Mesendoderm (in vitro differentiated cells): ENCODE data around the gene KIZ.

Source experiments
- DNase-seq: peaks from one replicate; pipeline ENCODE4 v3.0.0; 2013
- H2AK5ac ChIP-seq: 2 replicates; pipeline ENCODE4 v1.6.1; 2013; ENCODE audit warnings: low read length, inconsistent platforms
- H2BK120ac ChIP-seq: 2 replicates; pipeline ENCODE4 v1.6.1; 2013; ENCODE audit warnings: low read depth, mild to moderate bottlenecking, low read length, moderate library complexity, mixed read lengths
- H2BK15ac ChIP-seq: replicated peaks from 2 replicates; pipeline ENCODE4 v1.6.1; 2013; ENCODE audit warnings: low read depth, mild to moderate bottlenecking, moderate library complexity
- H2BK5ac ChIP-seq: 2 replicates; pipeline ENCODE4 v1.6.1; 2013; ENCODE audit warnings: low read length, inconsistent platforms
- H3K18ac ChIP-seq: 2 replicates; pipeline ENCODE4 v1.6.1; 2013; ENCODE audit warnings: mild to moderate bottlenecking, low read length, mixed read lengths
- H3K23ac ChIP-seq: one replicate; pipeline ENCODE4 v1.6.1; 2013; ENCODE audit warnings: low read length
- H3K27ac ChIP-seq: 2 replicates; pipeline ENCODE4 v1.5.1; 2013; ENCODE audit warnings: low read depth, mild to moderate bottlenecking, inconsistent platforms, low read length, moderate library complexity
- H3K27me3 ChIP-seq: 2 replicates; pipeline ENCODE4 v1.6.1; 2013; ENCODE audit warnings: low read length, control low read depth, mild to moderate bottlenecking, inconsistent platforms; ENCODE audit not compliant: insufficient read depth, poor library complexity
- H3K36me3 ChIP-seq: 2 replicates; pipeline ENCODE4 v1.6.1; 2013; ENCODE audit warnings: low read length, inconsistent platforms; ENCODE audit not compliant: control insufficient read depth, insufficient read depth
- H3K4ac ChIP-seq: one replicate; pipeline ENCODE4 v1.6.1; 2013; ENCODE audit warnings: low read depth, mild to moderate bottlenecking, low read length, moderate library complexity
- H3K4me1 ChIP-seq: 2 replicates; pipeline ENCODE4 v1.6.1; 2013; ENCODE audit warnings: low read depth, low read length, inconsistent platforms; ENCODE audit not compliant: control insufficient read depth
- H3K4me2 ChIP-seq: 2 replicates; pipeline ENCODE4 v1.6.1; 2013; ENCODE audit warnings: low read length
- H3K4me3 ChIP-seq: 2 replicates; pipeline ENCODE4 v1.5.1; 2013; ENCODE audit warnings: mild to moderate bottlenecking, low read length
- H3K56ac ChIP-seq: one replicate; pipeline ENCODE4 v1.6.1; 2013; ENCODE audit warnings: low read length
- H3K79me1 ChIP-seq: 2 replicates; pipeline ENCODE4 v1.6.1; 2013; ENCODE audit warnings: low read length, inconsistent platforms
- H3K79me2 ChIP-seq: 2 replicates; pipeline ENCODE4 v1.6.1; 2013; ENCODE audit warnings: mild to moderate bottlenecking, low read length; ENCODE audit not compliant: control insufficient read depth, insufficient read depth
- H3K9ac ChIP-seq: 2 replicates; pipeline ENCODE4 v1.6.1; 2013; ENCODE audit warnings: low read length, inconsistent platforms
- H4K5ac ChIP-seq: one replicate; pipeline ENCODE4 v1.6.1; 2013; ENCODE audit warnings: low read length
- H4K8ac ChIP-seq: one replicate; pipeline ENCODE4 v1.6.1; 2013; ENCODE audit warnings: low read depth, mild to moderate bottlenecking, control low read depth, low read length, moderate library complexity
- WGBS: extraction: QIAGEN DNeasy Blood & Tissue Kit; methylation state at CpG from one replicate; pipeline ENCODE4 v1.1.7; 2013; ENCODE audit warnings: low lambda C conversion rate, missing lambda C conversion rate; ENCODE audit not compliant: insufficient coverage; ENCODE audit errors: extremely low coverage; 5-methylcytosine and 5-hydroxymethylcytosine counted together

The KIZ gene

DNA sequence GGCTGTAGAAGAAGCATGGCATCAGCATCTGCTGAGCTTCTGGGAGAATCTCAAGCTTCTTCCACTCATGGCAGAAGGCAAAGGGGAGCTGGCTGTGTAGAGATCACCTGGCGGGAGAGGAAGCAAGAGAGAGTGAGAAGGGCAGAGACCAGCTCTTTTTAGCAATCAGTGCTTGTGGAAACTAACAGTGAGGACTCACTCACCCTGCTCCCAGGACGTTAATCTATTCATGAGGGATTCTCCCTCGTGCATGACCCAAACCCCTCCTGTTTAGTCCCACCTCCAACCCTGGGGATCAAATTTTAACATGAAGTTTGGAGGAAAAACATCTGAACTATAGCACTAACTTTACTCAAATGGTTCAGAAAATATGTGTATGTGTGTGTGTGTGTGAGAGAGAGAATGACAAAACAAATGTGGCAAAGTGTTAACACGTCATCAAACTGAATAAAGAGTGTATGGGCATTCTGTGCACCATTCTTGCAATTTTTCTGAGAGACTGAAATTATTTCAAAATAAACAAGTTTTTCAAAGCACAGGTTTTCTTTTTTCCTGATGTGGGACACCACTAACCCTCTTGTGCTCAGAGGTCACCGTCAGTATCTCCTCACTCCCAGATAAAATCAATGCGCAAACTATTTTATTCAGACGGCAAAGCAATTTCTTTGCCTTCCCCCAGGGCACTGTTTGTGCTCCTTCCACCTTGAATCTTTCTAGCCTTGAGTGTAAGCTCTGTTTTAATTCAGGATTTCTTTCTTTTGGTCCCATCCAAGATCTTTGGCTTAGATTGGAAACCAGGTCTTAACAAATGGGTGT is 154.0 kb downstream of the KIZ start:
- Histone ChIP-seq H2AK5ac (no peak overlapping the region), H3K79me2 (no peaks in the 10 kb centered on the region), H3K9ac (no peak overlapping the region), H3K4me2 (no peak overlapping the region), H3K79me1 (no peaks in the 10 kb centered on the region), H3K4ac (no peak overlapping the region), H4K8ac (no peak overlapping the region), H3K4me3 (no peak overlapping the region), H3K18ac (no peak overlapping the region), H2BK120ac (no peak overlapping the region), H2BK5ac (no peak overlapping the region), H3K23ac (no peak overlapping the region), H2BK15ac (no peak overlapping the region), H3K36me3 (no peaks in the 10 kb centered on the region), H3K27ac (no peak overlapping the region), H3K4me1 (no peaks in the 10 kb centered on the region), H3K27me3 (no peaks in the 10 kb centered on the region), H4K5ac (no peak overlapping the region), H3K56ac (no peak overlapping the region)
- no peak for DNase-seq
- no CpG with 5 or more reads among the region's 7 CpGs for WGBS

DNA sequence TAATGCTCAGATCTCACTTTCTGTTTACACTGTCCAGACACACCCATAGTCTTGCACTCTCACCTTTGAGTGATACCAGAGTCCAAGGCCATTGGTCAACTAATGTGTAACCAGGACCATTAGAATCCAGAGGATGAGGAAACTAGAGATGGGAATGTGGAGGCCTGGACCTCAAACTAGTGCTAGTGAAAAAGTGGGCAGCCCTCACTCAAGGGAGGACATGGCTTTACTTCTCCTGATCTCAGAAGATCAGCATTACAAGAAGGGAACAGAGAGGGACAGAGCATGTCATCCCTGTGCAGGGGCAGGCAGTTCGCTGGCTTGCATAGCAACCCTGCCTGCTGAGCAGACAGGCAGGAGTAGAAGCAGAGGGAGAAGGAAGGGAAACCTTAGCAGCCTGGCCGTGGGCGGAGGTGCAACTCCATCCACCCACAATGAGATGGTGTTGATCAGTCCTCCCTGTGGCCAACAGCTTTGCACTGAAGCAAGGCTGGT is 154.7 kb downstream of the KIZ start:
- WGBS: no CpG with 5 or more reads among the region's 3 CpGs
- H3K4me1 ChIP-seq: no peaks in the 10 kb centered on the region
- no peak overlapping the region for H3K4me2 ChIP-seq
- H3K18ac ChIP-seq: no peak overlapping the region
- H3K56ac ChIP-seq: no peak overlapping the region
- no peak for DNase-seq
- H3K27ac ChIP-seq: no peak overlapping the region
- H3K79me2 ChIP-seq: no peaks in the 10 kb centered on the region
- H2AK5ac ChIP-seq: no peak overlapping the region
- no peak overlapping the region for H4K5ac ChIP-seq
- no peak overlapping the region for H3K4ac ChIP-seq
- no peak overlapping the region for H2BK5ac ChIP-seq
- no peak overlapping the region for H3K23ac ChIP-seq
- H3K4me3 ChIP-seq: no peak overlapping the region
- no peaks in the 10 kb centered on the region for H3K27me3 ChIP-seq
- H3K36me3 ChIP-seq: no peaks in the 10 kb centered on the region
- no peak overlapping the region for H4K8ac ChIP-seq
- H3K9ac ChIP-seq: no peak overlapping the region
- H2BK120ac ChIP-seq: no peak overlapping the region
- no peak overlapping the region for H2BK15ac ChIP-seq
- H3K79me1 ChIP-seq: no peaks in the 10 kb centered on the region

- Histone ChIP-seq H3K4me3 (no peak overlapping the region), H2BK15ac (no peak overlapping the region), H3K79me2 (no peaks in the 10 kb centered on the region), H3K23ac (no peak overlapping the region), H3K27me3 (no peaks in the 10 kb centered on the region), H3K36me3 (no peaks in the 10 kb centered on the region), H4K5ac (no peak overlapping the region), H2BK120ac (no peak overlapping the region), H2BK5ac (no peak overlapping the region), H3K4me2 (no peak overlapping the region), H3K4ac (no peak overlapping the region), H3K79me1 (no peaks in the 10 kb centered on the region), H3K4me1 (no peaks in the 10 kb centered on the region), H4K8ac (no peak overlapping the region), H3K9ac (no peak overlapping the region), H3K18ac (no peak overlapping the region), H3K56ac (no peak overlapping the region), H3K27ac (no peak overlapping the region), H2AK5ac (no peak overlapping the region)
- DNase-seq: no peak
- no CpG with 5 or more reads among the region's 4 CpGs for WGBS
Measured at GRCh38 chr20:21286775-21287174, 160.9 kb downstream of the KIZ start.

DNA sequence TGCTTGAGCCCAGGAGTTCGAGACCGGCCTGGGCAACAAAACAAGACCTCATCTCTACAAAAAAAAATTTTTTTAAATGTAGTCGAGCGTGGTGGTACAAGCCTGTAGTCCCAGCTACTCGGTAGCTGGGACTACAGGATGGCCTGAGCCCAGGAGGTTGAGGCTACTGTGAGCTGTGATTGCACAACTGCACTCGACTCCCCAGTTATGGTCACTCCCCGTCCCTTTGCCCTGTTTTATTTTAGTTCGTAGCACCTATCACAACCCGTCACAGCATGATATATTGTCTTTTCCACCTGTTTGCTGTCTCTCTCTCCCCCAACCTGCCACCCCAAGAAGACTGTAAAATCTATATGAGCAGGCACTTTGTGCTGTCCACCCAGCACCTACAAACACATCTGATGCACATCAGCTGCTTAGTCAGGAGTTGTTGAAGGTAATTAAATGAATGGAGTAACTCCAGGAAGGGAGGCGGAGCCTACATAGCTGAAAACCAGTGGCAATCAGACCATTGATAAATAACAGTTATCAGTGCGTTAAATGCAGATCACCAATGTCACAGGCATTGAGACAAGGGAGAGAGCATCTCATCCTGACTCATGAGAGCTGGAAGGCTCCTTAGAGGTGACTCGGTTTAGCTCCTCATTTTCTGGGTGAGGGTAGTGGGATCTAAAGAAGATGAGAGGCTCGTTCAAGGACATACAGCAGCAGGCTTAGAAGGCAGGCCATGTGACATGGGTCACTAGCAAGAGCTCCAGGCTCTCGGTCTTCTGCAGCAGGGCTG is 162.9 kb downstream of the KIZ start:
- no peak overlapping the region for H3K23ac ChIP-seq
- H4K8ac ChIP-seq: no peak overlapping the region
- H2BK15ac ChIP-seq: no peak overlapping the region
- no peaks in the 10 kb centered on the region for H3K4me1 ChIP-seq
- no peaks in the 10 kb centered on the region for H3K79me2 ChIP-seq
- no peak overlapping the region for H3K4ac ChIP-seq
- no peak overlapping the region for H2BK5ac ChIP-seq
- no peaks in the 10 kb centered on the region for H3K36me3 ChIP-seq
- no CpG with 5 or more reads among the region's 14 CpGs for WGBS
- no peak overlapping the region for H3K27ac ChIP-seq
- no peak overlapping the region for H3K56ac ChIP-seq
- no peak overlapping the region for H3K4me2 ChIP-seq
- H3K18ac ChIP-seq: no peak overlapping the region
- no peak overlapping the region for H3K4me3 ChIP-seq
- no peak overlapping the region for H3K9ac ChIP-seq
- no peak overlapping the region for H2AK5ac ChIP-seq
- no peaks in the 10 kb centered on the region for H3K27me3 ChIP-seq
- DNase-seq: no peak
- H2BK120ac ChIP-seq: no peak overlapping the region
- H4K5ac ChIP-seq: no peak overlapping the region
- no peaks in the 10 kb centered on the region for H3K79me1 ChIP-seq

DNA sequence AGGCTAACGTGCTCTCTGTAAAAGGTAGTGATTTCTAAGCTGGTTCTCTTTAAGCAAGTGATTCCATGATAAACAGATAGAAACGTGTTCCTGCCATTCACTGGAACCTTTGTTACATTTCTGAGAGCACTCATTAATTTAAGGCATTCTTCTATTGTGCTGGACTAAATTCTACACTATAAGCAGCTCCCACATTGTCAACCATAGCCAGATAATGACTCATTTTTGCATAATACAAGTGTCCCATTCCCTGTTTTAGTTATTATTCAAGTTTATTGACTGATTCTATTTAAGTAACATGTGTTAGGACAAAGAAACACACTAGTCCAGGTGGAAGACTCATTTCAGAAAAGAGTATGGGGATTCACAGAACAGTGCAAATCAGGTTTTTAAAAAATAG is 163.8 kb downstream of the KIZ start:
- Histone ChIP-seq H3K27ac (no peak overlapping the region), H4K8ac (no peak overlapping the region), H3K79me2 (no peaks in the 10 kb centered on the region), H3K9ac (no peak overlapping the region), H3K27me3 (no peaks in the 10 kb centered on the region), H3K79me1 (no peaks in the 10 kb centered on the region), H3K4me3 (no peak overlapping the region), H4K5ac (no peak overlapping the region), H2BK15ac (no peak overlapping the region), H2AK5ac (no peak overlapping the region), H3K18ac (no peak overlapping the region), H3K4me1 (no peaks in the 10 kb centered on the region), H3K56ac (no peak overlapping the region), H3K4me2 (no peak overlapping the region), H2BK120ac (no peak overlapping the region), H3K4ac (no peak overlapping the region), H3K23ac (no peak overlapping the region), H3K36me3 (no peaks in the 10 kb centered on the region), H2BK5ac (no peak overlapping the region)
- no peak for DNase-seq
- WGBS: no CpG with 5 or more reads among the region's 2 CpGs
